Gastrocnemius medialis (tissue), 4 donors: ENCODE measurements around the gene SCAMP1. TPM values are rescaled to one million over a fixed set of nuclear protein-coding genes. Genes with fewer than 3 reads are reported as not detected.

Experiments used
- ATAC-seq, 2 donors: fragments of 150-250 bp; one replicate each; pipeline ENCODE4 v1.9.1; 2016
- DNase-seq, 2 donors: peaks; one replicate each; pipeline ENCODE4 v3.0.0-alpha.2; 2019
- H3K27ac ChIP-seq, 4 donors: fragments of 200-600 bp; sonication (generic); 1 replicate in 1 of 4; 2 replicates in 3 of 4; pipeline ENCODE4 v1.5.1; 2016 to 2018; ENCODE audit warnings: mild to moderate bottlenecking in 2 of 4, moderate library complexity in 1 of 4
- H3K27me3 ChIP-seq, 3 donors: fragments of 200-600 bp; sonication (generic) in 2 of 3; 1 replicate in 1 of 3; 2 replicates in 2 of 3; pipeline versions ENCODE4 v1.5.1 to v1.6.0; 2016 to 2019; ENCODE audit warnings: mild to moderate bottlenecking in 1 of 3, moderate library complexity in 1 of 3
- H3K36me3 ChIP-seq, 2 donors: fragments of 200-600 bp; sonication (generic) in 1 of 2; one replicate each; pipeline ENCODE4 v1.5.1; 2017 to 2018
- H3K4me1 ChIP-seq, 2 donors: fragments of 200-600 bp; sonication (generic) in 1 of 2; one replicate each; pipeline ENCODE4 v1.5.1; 2016 to 2017; ENCODE audit warnings: mild to moderate bottlenecking in 2 of 2
- H3K4me3 ChIP-seq, 4 donors: fragments of 200-600 bp; sonication (generic) in 3 of 4; 1 replicate in 1 of 4; 2 replicates in 3 of 4; pipeline ENCODE4 v1.5.1; 2016 to 2019; ENCODE audit warnings: mild to moderate bottlenecking in 2 of 4
- H3K9me3 ChIP-seq, 3 donors: fragments of 200-600 bp; sonication (generic) in 2 of 3; 1 replicate in 1 of 3; 2 replicates in 2 of 3; pipeline ENCODE4 v1.5.1; 2016 to 2019
- CTCF ChIP-seq, 5 experiments: fragments of 450-650 bp in 3 of 5; fragments of 200-600 bp in 2 of 5; sonication (generic) in 2 of 5; IDR thresholded peaks in 4 of 5; conservative IDR thresholded peaks in 1 of 5; 1 replicate in 4 of 5; 2 replicates in 1 of 5; pipeline ENCODE4 v1.5.1; 2016 to 2019; ENCODE audit warnings: antibody characterized with exemption in 5 of 5, mild to moderate bottlenecking in 3 of 5, moderate library complexity in 3 of 5
- POLR2A ChIP-seq, 2 donors: fragments of 450-650 bp; IDR thresholded peaks; one replicate each; pipeline ENCODE4 v1.6.1; 2017; ENCODE audit warnings: antibody characterized with exemption in 2 of 2, mild to moderate bottlenecking in 2 of 2, moderate library complexity in 2 of 2
- in situ Hi-C, 4 donors: fragments of 200-750 bp; cut with MboI; loops; one replicate each; pipeline versions ENCODE4 v1.15.0 to v1.8.0; 2017; ENCODE audit warnings: low sequenced_read_pairs in 4 of 4
- intact Hi-C: fragments of 100-400 bp; cut with DNase I; formaldehyde crosslinking; loops from one replicate; pipeline ENCODE4 v1.15.1; 2023; ENCODE audit warnings: low total_unique reads
- total RNA-seq, 4 donors: library from RNA; depleted of rRNA; stranded (reverse); fragments of >200 nt; gene quantifications; one replicate each; pipeline versions ENCODE4 v1.1.0 to v1.2.3, GENCODE V29; 2016

SCAMP1 gene
- total RNA-seq, 4 donors from 2014 or later = 17.5 to 35.2 (median 22.0) TPM

DNA sequence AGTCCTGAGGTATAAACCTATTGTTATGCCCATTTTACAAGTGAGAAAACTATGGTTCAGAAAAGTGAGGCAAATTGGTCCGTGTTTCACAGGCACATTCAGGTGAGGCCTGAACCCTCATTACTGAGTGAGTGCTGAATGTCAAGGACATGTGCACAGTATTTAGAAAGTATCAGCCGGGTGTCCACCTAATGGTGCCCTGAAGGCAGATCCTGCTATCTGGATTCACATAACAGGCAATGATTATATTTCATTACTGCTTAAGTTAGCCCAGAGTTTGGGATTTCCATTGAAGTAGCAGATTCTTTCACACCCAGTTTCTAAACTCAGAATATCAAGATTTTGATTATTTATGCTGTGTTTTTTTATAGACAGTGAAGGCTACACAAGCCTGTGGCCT, 145.4 kb downstream of the SCAMP1 start:
- H3K27me3 ChIP-seq = no peaks in the 10 kb centered on the region
- H3K4me1 ChIP-seq = peaks cover 33 to 36% of the 10 kb centered on the region in 2 donors
- no peak overlapping the region for H3K27ac ChIP-seq
- intact Hi-C loops = loop anchor here (2.0 to 5.0 kb wide), 3 partner anchors 39 to 145 kb away; partner anchors contain the start of gene SCAMP1
- DNase-seq = no peak
- no peaks in the 10 kb centered on the region for H3K9me3 ChIP-seq
- no peak for ATAC-seq
- no peaks in the 10 kb centered on the region for H3K36me3 ChIP-seq
- TF ChIP-seq CTCF (IDR thresholded peaks at IDR 0.05 in 4 of 5, conservative IDR thresholded peaks at IDR 0.05 in 1 of 5) (no peak), POLR2A (IDR thresholded peaks at IDR 0.05) (no peak)
- H3K4me3 ChIP-seq = no peak overlapping the region
- in situ Hi-C loops = no loop called here

DNA sequence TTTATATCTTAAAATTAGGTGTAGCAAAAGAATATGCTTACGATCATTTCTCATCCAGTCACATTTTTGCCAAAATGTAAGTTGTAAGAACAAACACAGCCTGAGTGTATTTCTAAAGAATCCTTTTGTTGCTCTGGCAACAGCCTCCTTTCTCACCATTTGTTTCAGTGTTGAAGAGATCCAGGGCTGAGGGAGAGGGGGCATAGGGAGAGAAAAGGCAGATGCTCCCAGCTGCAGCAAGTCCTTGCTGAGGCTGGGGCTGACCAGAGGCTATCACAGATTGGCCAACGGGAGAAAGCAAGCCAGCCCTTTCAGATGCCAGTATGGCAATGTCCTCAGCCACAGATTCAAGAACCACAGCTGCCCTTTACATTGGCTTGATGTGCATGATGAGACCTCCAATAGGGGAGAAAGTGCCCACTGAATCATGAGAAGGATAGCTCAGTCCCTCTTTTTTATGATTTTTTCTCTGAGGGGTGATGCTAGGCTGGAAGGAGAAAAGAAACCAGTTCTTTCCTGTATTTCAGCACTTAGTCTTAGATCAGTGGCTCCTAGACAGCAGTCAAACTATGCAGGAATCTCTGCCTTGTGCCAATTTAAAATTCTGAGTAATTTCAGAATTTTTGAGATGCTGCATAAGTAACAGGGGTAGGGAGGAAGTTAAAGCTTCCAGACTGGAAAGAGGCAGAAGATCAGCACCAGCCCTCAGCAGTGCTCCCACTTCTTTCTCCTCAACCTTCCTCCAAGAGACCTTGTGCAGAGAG, 146.0 kb downstream of the SCAMP1 start:
- intact Hi-C loops = loop anchor here (5.0 kb wide), 2 partner anchors 39 to 66 kb away; no protein-coding TSS in a partner anchor
- in situ Hi-C loops = no loop called here
- H3K27me3 ChIP-seq = no peaks in the 10 kb centered on the region
- no peaks in the 10 kb centered on the region for H3K9me3 ChIP-seq
- TF ChIP-seq CTCF (IDR thresholded peaks at IDR 0.05 in 4 of 5, conservative IDR thresholded peaks at IDR 0.05 in 1 of 5) = no peak
- no peak for TF ChIP-seq POLR2A (IDR thresholded peaks at IDR 0.05)
- H3K27ac ChIP-seq = no peak overlapping the region
- DNase-seq (no peak), ATAC-seq (no peak)
- no peak overlapping the region for H3K4me3 ChIP-seq
- H3K36me3 ChIP-seq = no peaks in the 10 kb centered on the region
- peaks cover 38 to 42% of the 10 kb centered on the region in 2 donors for H3K4me1 ChIP-seq

DNA sequence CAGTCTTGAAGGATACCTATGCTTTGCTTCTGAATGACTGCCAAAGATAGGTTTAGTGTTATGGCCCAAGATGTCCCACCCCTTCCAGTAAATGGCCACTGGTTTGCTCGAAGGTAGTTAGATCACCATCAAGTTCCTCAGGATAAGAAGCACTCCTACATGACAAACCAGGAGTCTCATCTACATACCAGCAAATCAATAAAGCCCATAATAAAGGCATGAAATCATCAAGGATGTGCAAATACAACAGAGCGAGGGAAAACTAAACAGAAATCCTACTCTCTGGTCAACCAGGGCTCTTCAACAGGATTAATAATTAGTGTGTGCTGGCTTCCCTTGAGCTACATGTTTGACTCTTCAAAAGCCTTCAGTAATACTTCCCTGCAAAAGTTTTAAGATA, 147.1 kb downstream of the SCAMP1 start:
- intact Hi-C loops = loop anchor here (5.0 kb wide), 2 partner anchors 40 to 65 kb away; no protein-coding TSS in a partner anchor
- no peak overlapping the region for H3K4me3 ChIP-seq
- no peak for DNase-seq

GRCh38 chr5:78508186-78508765, 147.9 kb downstream of the SCAMP1 start:
- no peaks in the 10 kb centered on the region for H3K27me3 ChIP-seq
- in situ Hi-C loops = no loop called here
- H3K9me3 ChIP-seq = no peaks in the 10 kb centered on the region
- no peaks in the 10 kb centered on the region for H3K36me3 ChIP-seq
- H3K27ac ChIP-seq = no peak overlapping the region
- no peak overlapping the region for H3K4me3 ChIP-seq
- TF ChIP-seq CTCF (IDR thresholded peaks at IDR 0.05 in 4 of 5, conservative IDR thresholded peaks at IDR 0.05 in 1 of 5) (no peak), POLR2A (IDR thresholded peaks at IDR 0.05) (no peak)
- intact Hi-C loops = loop anchor here (5.0 kb wide), 2 partner anchors 41 to 64 kb away; no protein-coding TSS in a partner anchor
- ATAC-seq (no peak), DNase-seq (no peak)
- H3K4me1 ChIP-seq = peaks cover 37 to 45% of the 10 kb centered on the region in 2 donors

More for the DNA sequence above, 147.1 kb downstream of the SCAMP1 start:
- ATAC-seq = no peak
- Histone ChIP-seq H3K36me3 (no peaks in the 10 kb centered on the region), H3K9me3 (no peaks in the 10 kb centered on the region), H3K4me1 (peaks cover 37 to 45% of the 10 kb centered on the region in 2 donors), H3K27ac (no peak overlapping the region), H3K27me3 (no peaks in the 10 kb centered on the region)
- in situ Hi-C loops = no loop called here
- TF ChIP-seq POLR2A (IDR thresholded peaks at IDR 0.05) = no peak
- no peak for TF ChIP-seq CTCF (IDR thresholded peaks at IDR 0.05 in 4 of 5, conservative IDR thresholded peaks at IDR 0.05 in 1 of 5)
